GM23338 (cell line): ENCODE results near the gene KIAA1217. TPM values are rescaled to one million over a fixed set of nuclear protein-coding genes. Genes with fewer than 3 reads are reported as not detected.

Experiments used
- ATAC-seq: fragments of 200-7000 bp; cut with Tn5 transposase; 3 replicates; pipeline ENCODE4 v1.9.1; 2020
- DNase-seq: peaks from one replicate; pipeline ENCODE4 v3.0.0-alpha.2; 2015; ENCODE audit warnings: low spot score
- H2AFZ ChIP-seq: fragments of 200-600 bp; sonication (generic); 2 replicates; pipeline ENCODE4 v1.8.0; 2016; ENCODE audit warnings: antibody characterized with exemption, mild to moderate bottlenecking, moderate library complexity
- H3F3A ChIP-seq: fragments of 200-600 bp; sonication (generic); replicated peaks from 2 replicates; pipeline ENCODE4 v1.8.0; 2017; ENCODE audit warnings: antibody characterized with exemption, mixed run types, low read depth
- H3K27ac ChIP-seq: fragments of 200-600 bp; sonication (generic); 2 replicates; pipeline ENCODE4 v1.6.1; 2016; ENCODE audit warnings: low read depth
- H3K27me3 ChIP-seq: fragments of 200-600 bp; sonication (generic); 2 replicates; pipeline ENCODE4 v1.8.0; 2016; ENCODE audit warnings: mild to moderate bottlenecking, mixed run types, moderate library complexity; ENCODE audit not compliant: insufficient read depth
- H3K36me3 ChIP-seq: fragments of 200-600 bp; sonication (generic); 2 replicates; pipeline ENCODE4 v1.8.0; 2016; ENCODE audit warnings: mild to moderate bottlenecking; ENCODE audit not compliant: insufficient read depth
- H3K4me1 ChIP-seq: fragments of 200-600 bp; sonication (generic); 2 replicates; pipeline ENCODE4 v1.8.0; 2016; ENCODE audit warnings: mild to moderate bottlenecking, moderate library complexity; ENCODE audit not compliant: insufficient read depth
- H3K4me2 ChIP-seq: fragments of 200-600 bp; sonication (generic); 2 replicates; pipeline ENCODE4 v1.7.1; 2017; ENCODE audit warnings: mixed run types
- H3K4me3 ChIP-seq: fragments of 200-600 bp; sonication (generic); 2 replicates; pipeline ENCODE4 v1.6.1; 2016; ENCODE audit warnings: mixed run types
- H3K79me2 ChIP-seq: fragments of 200-600 bp; sonication (generic); replicated peaks from 2 replicates; pipeline ENCODE4 v1.8.0; 2017; ENCODE audit warnings: mild to moderate bottlenecking; ENCODE audit not compliant: insufficient read depth
- H3K9me2 ChIP-seq: fragments of 200-600 bp; sonication (generic); 2 replicates; pipeline ENCODE4 v1.8.0; 2017; ENCODE audit not compliant: insufficient read depth
- H4K20me1 ChIP-seq: fragments of 200-600 bp; sonication (generic); replicated peaks from 2 replicates; pipeline ENCODE4 v1.8.0; 2017; ENCODE audit warnings: mild to moderate bottlenecking; ENCODE audit not compliant: insufficient read depth
- H3K27ac Mint-ChIP-seq: 2 replicates; pipeline ENCODE4 v1.8.0; 2020; ENCODE audit warnings: inconsistent platforms, mild to moderate bottlenecking, moderate library complexity, mixed read lengths
- H3K27me3 Mint-ChIP-seq: 3 replicates; pipeline ENCODE4 v1.8.0; 2022; ENCODE audit warnings: low read depth, mild to moderate bottlenecking, moderate library complexity, mixed read lengths, inconsistent platforms; ENCODE audit not compliant: insufficient read depth, poor library complexity
- H3K36me3 Mint-ChIP-seq: 3 replicates; pipeline ENCODE4 v1.8.0; 2021; ENCODE audit warnings: low read depth, mild to moderate bottlenecking, inconsistent platforms, moderate library complexity, mixed read lengths
- H3K4me1 Mint-ChIP-seq: 3 replicates; pipeline ENCODE4 v1.8.0; 2020; ENCODE audit warnings: mild to moderate bottlenecking, inconsistent platforms, mixed read lengths
- H3K4me3 Mint-ChIP-seq: 3 replicates; pipeline ENCODE4 v1.8.0; 2021; ENCODE audit warnings: moderate library complexity, mild to moderate bottlenecking, inconsistent platforms, mixed read lengths
- H3K9me3 Mint-ChIP-seq: 3 replicates; pipeline ENCODE4 v1.8.0; 2020; ENCODE audit warnings: moderate library complexity, mild to moderate bottlenecking, inconsistent platforms, mixed read lengths
- CREB1 ChIP-seq: fragments of 250-450 bp; sonication (Bioruptor Pico); IDR thresholded peaks from 2 replicates; pipeline ENCODE4 v1.5.0; 2020; ENCODE audit warnings: low read depth, mild to moderate bottlenecking, moderate library complexity
- ETS1 ChIP-seq: IDR thresholded peaks from 2 replicates; pipeline ENCODE4 v1.6.1; 2016; ENCODE audit warnings: antibody characterized with exemption
- EZH2phosphoT487 ChIP-seq: fragments of 200-600 bp; sonication (generic); IDR thresholded peaks from one replicate; pipeline ENCODE4 v1.8.1; 2018; ENCODE audit warnings: antibody characterized with exemption; ENCODE audit not compliant: unreplicated experiment
- POLR2AphosphoS5 ChIP-seq: IDR thresholded peaks from 2 replicates; pipeline ENCODE4 v1.6.1; 2016; ENCODE audit warnings: antibody characterized with exemption, low read depth
- STAT1 ChIP-seq: IDR thresholded peaks from one replicate; pipeline ENCODE4 v1.6.1; 2016; ENCODE audit warnings: antibody characterized with exemption; ENCODE audit not compliant: unreplicated experiment
- ZNF114 ChIP-seq: fragments of 250-450 bp; sonication (Bioruptor Pico); IDR thresholded peaks from 2 replicates; pipeline ENCODE4 v1.5.0; 2020; ENCODE audit warnings: mild to moderate bottlenecking, moderate library complexity
- ZNF331 ChIP-seq: fragments of 250-450 bp; sonication (Bioruptor Pico); IDR thresholded peaks from 2 replicates; pipeline ENCODE4 v1.5.0; 2020; ENCODE audit warnings: low read depth, mild to moderate bottlenecking, moderate library complexity
- ZNF462 ChIP-seq: fragments of 250-450 bp; sonication (Bioruptor Pico); IDR thresholded peaks from 2 replicates; pipeline ENCODE4 v1.5.0; 2020; ENCODE audit warnings: mild to moderate bottlenecking, moderate library complexity
- polyA plus RNA-seq: library from polyadenylated mRNA; unstranded; fragments of >200 nt; fragmentation: Nextera tagmentation; extraction: Ambion mirVana; gene quantifications from 2 replicates; pipeline ENCODE4 v1.2.1, GENCODE V29; 2016
- total RNA-seq: library from RNA; depleted of rRNA; stranded (reverse); fragments of >200 nt; shearing (Covaris generic); gene quantifications from 2 replicates; pipeline ENCODE4 v1.2.3, GENCODE V29; 2014

KIAA1217 gene
- total and polyA plus RNA-seq, 2 experiments from 2014 or later, result 6.4 to 9.1 TPM

- no peak for TF ChIP-seq CREB1 (CRISPR knock-in tag)
- TF ChIP-seq ZNF462, result no peak
- no peak for TF ChIP-seq POLR2AphosphoS5
- no peak for TF ChIP-seq ZNF331 (CRISPR knock-in tag)
- TF ChIP-seq ETS1, result no peak
These were observed 79.6 kb downstream of the KIAA1217 start (continued) for GRCh38 chr10:24288581-24288980.

GRCh38 chr10:24289235-24289634 is 80.3 kb downstream of the KIAA1217 start:
- peaks cover 8% of the 10 kb centered on the region; the same call in 2 of the 3 replicates for H3K4me1 Mint-ChIP-seq
- Histone ChIP-seq H3K36me3 (no peaks in the 10 kb centered on the region), H3F3A (no peaks in the 10 kb centered on the region), H3K4me2 (no peak overlapping the region), H4K20me1 (no peaks in the 10 kb centered on the region), H3K27me3 (no peaks in the 10 kb centered on the region), H3K4me1 (0 out of 2 replicates have a peak, but pooled peaks cover 5% of the 10 kb centered on the region), H3K79me2 (0 out of 2 replicates have a peak, but pooled peaks cover 6% of the 10 kb centered on the region), H2AFZ (no peak overlapping the region), H3K27ac (no peak overlapping the region), H3K9me2 (peaks cover 5% of the 10 kb centered on the region; the same call in 1 of the 2 replicates), H3K4me3 (no peak overlapping the region)
- no peak overlapping the region for H3K4me3 Mint-ChIP-seq
- ATAC-seq (no peak), DNase-seq (no peak)
- peaks cover 42% of the 10 kb centered on the region for H3K36me3 Mint-ChIP-seq
- H3K27me3 Mint-ChIP-seq, result peaks cover 2% of the 10 kb centered on the region
- no peak overlapping the region for H3K27ac Mint-ChIP-seq
- peaks cover 3% of the 10 kb centered on the region for H3K9me3 Mint-ChIP-seq
- TF ChIP-seq EZH2phosphoT487, result no peak
- TF ChIP-seq ZNF114 (CRISPR knock-in tag), result no peak
- TF ChIP-seq CREB1 (CRISPR knock-in tag), result no peak
- no peak for TF ChIP-seq STAT1
- TF ChIP-seq ETS1, result no peak
